GM12875 (cell line): ENCODE measurements around the gene NRG2.

Experiments
- H3K4me3 ChIP-seq: one replicate; pipeline ENCODE4 v1.5.1; 2011; ENCODE audit warnings: low read depth, low read length, control low read depth
- TF ChIP-seq, protein P1 (sequence below): IDR thresholded peaks from 2 replicates; pipeline ENCODE4 v1.5.1; 2011; ENCODE audit warnings: low read depth, mild to moderate bottlenecking, control low read depth, inconsistent platforms, low read length, moderate library complexity, borderline replicate concordance; ENCODE audit not compliant: insufficient read depth

Gene NRG2

DNA sequence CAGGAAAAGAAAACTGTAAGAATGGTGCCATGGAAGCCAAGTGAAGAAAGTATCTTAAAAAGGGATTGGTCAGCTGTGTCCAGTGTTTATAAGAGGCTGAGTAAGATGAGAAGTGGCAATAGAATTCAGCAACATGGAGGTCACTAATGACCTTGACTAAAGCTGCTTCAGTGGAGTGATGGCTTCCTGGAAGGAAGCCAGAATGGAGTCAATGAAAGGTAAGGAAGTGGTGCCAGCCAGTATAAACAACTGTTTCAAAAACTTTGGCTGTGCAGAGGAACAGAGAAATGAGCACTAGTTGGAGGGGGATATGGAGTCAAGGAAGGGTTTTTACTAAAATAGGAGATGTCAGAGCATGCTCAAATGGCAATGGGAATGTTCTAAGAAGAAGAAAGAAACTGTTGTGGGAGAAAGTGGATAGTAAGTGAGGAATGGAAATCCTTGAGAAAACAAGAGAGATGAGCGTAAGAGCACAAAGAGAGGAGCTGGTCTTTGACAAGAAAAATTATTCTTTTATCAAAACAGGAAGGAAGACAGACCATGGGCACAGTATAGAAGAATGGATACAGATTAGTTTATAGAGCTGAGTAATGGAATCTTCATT is 11.1 kb upstream of the NRG2 start:
- TF ChIP-seq, protein P1, sequence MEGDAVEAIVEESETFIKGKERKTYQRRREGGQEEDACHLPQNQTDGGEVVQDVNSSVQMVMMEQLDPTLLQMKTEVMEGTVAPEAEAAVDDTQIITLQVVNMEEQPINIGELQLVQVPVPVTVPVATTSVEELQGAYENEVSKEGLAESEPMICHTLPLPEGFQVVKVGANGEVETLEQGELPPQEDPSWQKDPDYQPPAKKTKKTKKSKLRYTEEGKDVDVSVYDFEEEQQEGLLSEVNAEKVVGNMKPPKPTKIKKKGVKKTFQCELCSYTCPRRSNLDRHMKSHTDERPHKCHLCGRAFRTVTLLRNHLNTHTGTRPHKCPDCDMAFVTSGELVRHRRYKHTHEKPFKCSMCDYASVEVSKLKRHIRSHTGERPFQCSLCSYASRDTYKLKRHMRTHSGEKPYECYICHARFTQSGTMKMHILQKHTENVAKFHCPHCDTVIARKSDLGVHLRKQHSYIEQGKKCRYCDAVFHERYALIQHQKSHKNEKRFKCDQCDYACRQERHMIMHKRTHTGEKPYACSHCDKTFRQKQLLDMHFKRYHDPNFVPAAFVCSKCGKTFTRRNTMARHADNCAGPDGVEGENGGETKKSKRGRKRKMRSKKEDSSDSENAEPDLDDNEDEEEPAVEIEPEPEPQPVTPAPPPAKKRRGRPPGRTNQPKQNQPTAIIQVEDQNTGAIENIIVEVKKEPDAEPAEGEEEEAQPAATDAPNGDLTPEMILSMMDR = no peak
- H3K4me3 ChIP-seq = no peak overlapping the region

GRCh38 chr5:140051950-140052349 is 8.9 kb upstream of the NRG2 start:
- no peak overlapping the region for H3K4me3 ChIP-seq
- TF ChIP-seq, protein P1 = no peak

- no peak overlapping the region for H3K4me3 ChIP-seq
- TF ChIP-seq, protein P1 = no peak
Measured at GRCh38 chr5:140049713-140050112, 6.6 kb upstream of the NRG2 start.

DNA sequence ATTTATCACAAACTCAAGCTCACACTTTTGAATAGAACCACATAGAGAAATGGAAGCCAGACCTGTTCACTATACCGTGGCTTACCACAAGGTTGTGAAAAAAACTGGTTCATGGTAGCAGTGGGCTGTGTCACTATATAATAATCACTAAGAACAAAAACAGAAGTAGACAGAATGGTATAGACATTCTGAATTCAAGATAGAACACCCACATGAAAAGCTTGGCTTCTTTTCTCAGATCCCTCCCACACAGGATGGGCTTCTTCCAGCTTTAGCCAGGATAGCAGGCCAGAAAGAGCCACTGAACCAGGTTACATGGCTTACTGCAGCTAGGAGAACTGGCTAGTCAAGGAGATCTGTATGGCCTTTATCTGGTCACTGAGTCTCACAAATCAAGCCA is 6.1 kb upstream of the NRG2 start:
- H3K4me3 ChIP-seq = no peak overlapping the region
- TF ChIP-seq, protein P1 = no peak

GRCh38 chr5:140044041-140044440 is 942 bp upstream of the NRG2 start:
- TF ChIP-seq, protein P1 = no peak
- H3K4me3 ChIP-seq = no peak overlapping the region

DNA sequence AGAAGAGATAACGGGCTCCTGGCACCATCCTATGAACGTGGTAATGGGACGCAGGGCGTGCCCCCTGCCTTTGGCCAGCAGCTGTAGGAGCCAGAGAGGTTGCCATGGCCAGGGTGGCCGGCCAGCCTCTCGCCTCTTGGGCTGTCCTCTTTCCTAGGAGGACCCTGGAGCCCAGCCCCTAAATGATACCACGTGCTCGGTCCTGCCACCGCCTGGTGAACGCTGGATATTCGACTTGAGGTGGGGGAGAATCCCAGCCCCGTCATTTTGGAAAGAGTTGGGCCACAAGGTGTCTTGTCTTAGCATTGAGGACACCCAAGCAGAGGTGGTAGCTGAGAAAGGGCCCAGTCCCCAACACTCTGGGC is 391 bp upstream of the NRG2 start:
- TF ChIP-seq, protein P1 = no peak
- peak overlapping the region; percentile 73 for H3K4me3 ChIP-seq

GRCh38 chr5:140042393-140042642 is 781 bp downstream of the NRG2 start:
- TF ChIP-seq, protein P1 = no peak
- peak overlapping the region; percentile 73 for H3K4me3 ChIP-seq
